Lung (tissue), 12 donors: ENCODE measurements around the gene ABCA7. TPM values are rescaled to one million over a fixed set of nuclear protein-coding genes. Genes with fewer than 3 reads are reported as not detected.
A peak's percentile ranks its signal among the peaks of the same experiment; 100 is the strongest.

Experiments
- ATAC-seq: fragments of 200-7000 bp; cut with Tn5 transposase; one replicate; pipeline ENCODE4 v1.9.1; 2020; ENCODE audit warnings: moderate number of reproducible peaks; ENCODE audit not compliant: insufficient read depth, low FRiP score
- DNase-seq, 3 donors: peaks; one replicate each; pipeline ENCODE4 v3.0.0-alpha.2; 2013 to 2017
- H3K27ac ChIP-seq, 2 donors: one replicate each; pipeline ENCODE4 v1.5.1; 2013; ENCODE audit warnings: mild to moderate bottlenecking in 2 of 2, moderate library complexity in 2 of 2, control low read depth in 1 of 2, inconsistent platforms in 1 of 2, low read depth in 1 of 2, low read length in 1 of 2
- H3K27me3 ChIP-seq, 3 donors: one replicate each; pipeline ENCODE4 v1.5.1; 2013; ENCODE audit warnings: low read length in 2 of 3; ENCODE audit not compliant: control insufficient read depth in 3 of 3, insufficient read depth in 3 of 3
- H3K36me3 ChIP-seq, 4 donors: one replicate each; pipeline ENCODE4 v1.5.1; 2013; ENCODE audit warnings: low read length in 4 of 4, mild to moderate bottlenecking in 1 of 4, moderate library complexity in 1 of 4; ENCODE audit not compliant: control insufficient read depth in 4 of 4, insufficient read depth in 4 of 4
- H3K4me1 ChIP-seq, 5 donors: one replicate each; pipeline ENCODE4 v1.5.1; 2013; ENCODE audit warnings: low read length in 5 of 5, mild to moderate bottlenecking in 2 of 5, moderate library complexity in 1 of 5; ENCODE audit not compliant: control insufficient read depth in 5 of 5, insufficient read depth in 5 of 5
- H3K4me3 ChIP-seq: one replicate; pipeline ENCODE4 v1.5.1; 2013; ENCODE audit warnings: mild to moderate bottlenecking, control low read depth, moderate library complexity
- H3K9ac ChIP-seq, 2 donors: one replicate each; pipeline ENCODE4 v1.5.1; 2013; ENCODE audit warnings: low read length in 2 of 2, control low read depth in 1 of 2; ENCODE audit not compliant: insufficient read depth in 1 of 2
- H3K9me3 ChIP-seq, 4 donors: one replicate each; pipeline ENCODE4 v1.5.1; 2013; ENCODE audit warnings: low read length in 3 of 4, mild to moderate bottlenecking in 1 of 4, moderate library complexity in 1 of 4; ENCODE audit not compliant: control insufficient read depth in 4 of 4, insufficient read depth in 3 of 4
- CTCF ChIP-seq: IDR thresholded peaks from 2 replicates; pipeline ENCODE4 v1.5.1; 2012; ENCODE audit warnings: mild to moderate bottlenecking; ENCODE audit errors: control extremely low read depth, extremely low read depth
- WGBS, 2 donors: extraction: QIAGEN DNeasy Blood & Tissue Kit; methylation state at CpG; one replicate each; pipeline ENCODE4 v1.1.7; 2013; 5-methylcytosine and 5-hydroxymethylcytosine counted together
- polyA plus RNA-seq, 2 donors: library from polyadenylated mRNA; stranded (reverse); fragments of 200-250 nt; gene quantifications; one replicate each; pipeline ENCODE4 v1.2.1, GENCODE V29; 2013
- total RNA-seq, 2 donors: library from RNA; depleted of rRNA in 1 of 2; stranded (reverse); fragments of >200 nt in 1 of 2; gene quantifications; one replicate each; pipeline ENCODE4 v1.2.1, GENCODE V29; 2014 to 2021
- donor health status: control.
- donor health status: control.
- donor health status: Bipolar disorder and iron deficiency.
- donor health status: healthy.
- donor health status: DM: yes; HTN: yes; CAD: no.

The ABCA7 gene
- total and polyA plus RNA-seq, 4 donors, result 20.1 to 54.4 (median 41.7) TPM

GRCh38 chr19:1105008-1105872 lies 65.3 kb downstream of the ABCA7 start:
- peaks cover 6 to 36% (median 19%) of the 10 kb centered on the region in 5 donors for H3K4me1 ChIP-seq
- ATAC-seq (no peak), DNase-seq (peak; percentile 48 to 56 (median 49))
- TF ChIP-seq CTCF, result no peak
- no peaks in the 10 kb centered on the region for H3K27me3 ChIP-seq
- H3K9me3 ChIP-seq, result peaks cover 0 to 2% (median 0%) of the 10 kb centered on the region in 4 donors
- H3K9ac ChIP-seq, result peak overlapping the region in 1 of 2 donors; percentile 28
- peak overlapping the region; percentile 82 for H3K4me3 ChIP-seq
- peaks cover 0 to 45% (median 4%) of the 10 kb centered on the region in 4 donors for H3K36me3 ChIP-seq
- peak overlapping the region; percentile 99 for H3K27ac ChIP-seq
- WGBS, 2 donors, result 30 to 35% methylated on average over 69 of the region's 69 CpGs

- 85 to 89% methylated on average over 31 to 32 of the region's 32 CpGs for WGBS, 2 donors
- no peak overlapping the region for H3K9ac ChIP-seq
- peaks cover 0 to 2% (median 0%) of the 10 kb centered on the region in 4 donors for H3K9me3 ChIP-seq
- peaks cover 0 to 54% (median 5%) of the 10 kb centered on the region in 4 donors for H3K36me3 ChIP-seq
- no peak for ATAC-seq
- H3K4me3 ChIP-seq, result no peak overlapping the region
- TF ChIP-seq CTCF, result no peak
- peaks cover 6 to 36% (median 19%) of the 10 kb centered on the region in 5 donors for H3K4me1 ChIP-seq
- no peak for DNase-seq
- H3K27me3 ChIP-seq, result no peaks in the 10 kb centered on the region
- H3K27ac ChIP-seq, result no peak overlapping the region
Observed at GRCh38 chr19:1105873-1106840, 66.2 kb downstream of the ABCA7 start.

GRCh38 chr19:1106841-1107660 lies 67.1 kb downstream of the ABCA7 start:
- ATAC-seq (no peak), DNase-seq (no peak)
- Histone ChIP-seq H3K4me1 (peaks cover 6 to 28% (median 12%) of the 10 kb centered on the region in 5 donors), H3K9me3 (peaks cover 0 to 2% (median 0%) of the 10 kb centered on the region in 4 donors), H3K27me3 (no peaks in the 10 kb centered on the region), H3K36me3 (peaks cover 0 to 61% (median 6%) of the 10 kb centered on the region in 4 donors), H3K27ac (no peak overlapping the region), H3K9ac (no peak overlapping the region), H3K4me3 (no peak overlapping the region)
- no peak for TF ChIP-seq CTCF
- 65 to 66% methylated on average over 17 of the region's 17 CpGs for WGBS, 2 donors
